ENCODE results near the gene HMBS.

HMBS gene

GRCh38 chr11:119106564-119107537 lies 22.2 kb downstream of the HMBS start, which contains the start of gene C2CD2L:
Gene C2CD2L (plus strand): TSS chr11:119107344. CDS start chr11:119107742, 398 bp downstream.
- no peaks in the 10 kb centered on the region for H3K27me3 Mint-ChIP-seq
- DNase-seq (peak; percentile 86 to 91), ATAC-seq (peak; percentile 93)
- peak within 1 kb of the TSS; percentile 96 for H3K4me3 Mint-ChIP-seq
- peaks cover 56% of the 10 kb centered on the region for H3K4me1 Mint-ChIP-seq
- no peaks in the 10 kb centered on the region for H3K9me3 Mint-ChIP-seq
- H3K27ac Mint-ChIP-seq: peak within 1 kb of the TSS; percentile 97

GRCh38 chr11:119107538-119108145 lies 23.0 kb downstream of the HMBS start:
- Mint-ChIP-seq H3K27me3 (no peaks in the 10 kb centered on the region), H3K9me3 (no peaks in the 10 kb centered on the region), H3K4me1 (peaks cover 57% of the 10 kb centered on the region), H3K27ac (peak overlapping the region; percentile 37 to 92), H3K4me3 (peak overlapping the region; percentile 96)
- peak in 1 of 2 donors; percentile 19 for DNase-seq
- peak; percentile 42 for ATAC-seq

GRCh38 chr11:119108146-119108856 lies 23.6 kb downstream of the HMBS start:
- peak overlapping the region; percentile 96 for H3K4me3 Mint-ChIP-seq
- peak; percentile 43 for ATAC-seq
- peak in 1 of 2 donors; percentile 50 for DNase-seq

DNA sequence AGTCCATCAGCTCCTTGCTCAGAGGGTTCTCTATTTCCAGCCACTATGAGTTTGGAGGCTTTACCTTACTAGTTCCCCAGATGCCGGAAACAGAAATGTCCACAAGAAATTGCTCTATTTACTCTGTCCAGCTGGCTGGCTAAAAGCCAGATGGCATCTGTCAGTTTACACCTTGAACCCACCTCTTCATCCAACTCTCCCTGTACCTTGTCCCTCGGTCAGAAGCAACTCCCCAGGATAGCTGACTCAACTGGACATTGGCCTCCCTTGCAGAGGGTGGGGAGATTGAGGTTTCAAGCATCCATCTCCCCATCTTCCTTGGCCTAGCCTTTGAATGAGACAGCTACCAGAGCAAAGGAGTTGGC lies 24.2 kb downstream of the HMBS start:
- no peaks in the 10 kb centered on the region for H3K27me3 Mint-ChIP-seq
- no peak overlapping the region for H3K27ac Mint-ChIP-seq
- H3K4me3 Mint-ChIP-seq: peak overlapping the region; percentile 96
- H3K9me3 Mint-ChIP-seq: no peaks in the 10 kb centered on the region
- peaks cover 63% of the 10 kb centered on the region for H3K4me1 Mint-ChIP-seq
- DNase-seq (no peak), ATAC-seq (no peak)

More at GRCh38 chr11:119108146-119108856, 23.6 kb downstream of the HMBS start:
- Mint-ChIP-seq H3K9me3 (no peaks in the 10 kb centered on the region), H3K27me3 (no peaks in the 10 kb centered on the region), H3K4me1 (peaks cover 60% of the 10 kb centered on the region), H3K27ac (peak overlapping the region; percentile 92)

- DNase-seq (no peak), ATAC-seq (no peak)
- H3K9me3 Mint-ChIP-seq: no peaks in the 10 kb centered on the region
- peak overlapping the region; percentile 96 for H3K4me3 Mint-ChIP-seq
- no peak overlapping the region for H3K27ac Mint-ChIP-seq
- H3K4me1 Mint-ChIP-seq: peaks cover 69% of the 10 kb centered on the region
- H3K27me3 Mint-ChIP-seq: no peaks in the 10 kb centered on the region
Measured at GRCh38 chr11:119109843-119110242, 25.2 kb downstream of the HMBS start.

DNA sequence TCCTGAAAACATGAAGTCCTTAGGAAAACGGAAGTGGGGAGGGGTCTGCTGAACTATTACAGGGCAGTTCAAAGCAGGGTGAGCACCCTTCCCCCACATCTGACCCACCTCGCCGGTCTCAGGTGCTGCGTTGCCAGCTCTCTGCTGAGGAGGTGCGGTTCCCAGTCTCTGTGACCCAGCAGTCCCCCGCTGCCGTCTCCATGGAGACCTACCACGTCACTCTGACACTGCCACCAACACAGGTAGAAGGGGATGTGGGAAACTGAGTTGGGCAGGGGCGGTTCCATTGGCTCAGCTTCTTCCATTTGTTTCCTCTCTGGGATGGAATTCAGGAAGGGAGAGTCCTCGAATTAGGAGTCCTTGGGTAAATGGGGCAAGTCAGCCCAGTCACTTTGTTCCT lies 25.8 kb downstream of the HMBS start:
- no peak for ATAC-seq
- H3K27ac Mint-ChIP-seq: peak overlapping the region in 1 of 2 donors; percentile 44
- H3K4me1 Mint-ChIP-seq: peaks cover 70% of the 10 kb centered on the region
- no peaks in the 10 kb centered on the region for H3K9me3 Mint-ChIP-seq
- no peak overlapping the region for H3K4me3 Mint-ChIP-seq
- H3K27me3 Mint-ChIP-seq: no peaks in the 10 kb centered on the region
- DNase-seq: no peak

DNA sequence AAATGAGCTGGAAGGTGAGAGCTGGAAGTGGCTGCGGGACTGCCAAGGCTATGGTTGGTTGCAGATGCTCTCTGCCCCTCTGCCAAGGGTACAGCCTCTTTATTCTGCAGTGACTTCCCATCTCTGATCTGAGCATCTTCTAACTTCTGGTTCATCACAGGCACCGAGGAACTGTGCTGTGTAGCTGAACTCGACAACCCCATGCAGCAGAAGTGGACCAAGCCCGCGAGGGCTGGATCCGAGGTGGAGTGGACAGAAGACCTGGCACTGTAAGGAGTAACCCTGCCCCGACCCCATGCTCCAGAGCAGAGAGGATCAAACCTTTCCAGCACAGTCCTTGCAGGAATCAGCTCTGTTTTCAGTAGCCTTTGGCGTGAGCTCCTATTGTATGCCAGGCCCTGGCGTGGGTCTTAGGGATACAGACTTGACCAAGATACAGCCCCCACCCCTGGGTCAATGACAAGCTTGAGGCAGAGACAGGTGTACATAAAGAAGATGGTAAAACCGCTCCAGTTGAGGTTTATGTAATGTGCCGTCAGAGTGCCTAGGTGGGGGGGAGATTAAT lies 26.8 kb downstream of the HMBS start:
- Mint-ChIP-seq H3K4me3 (no peak overlapping the region), H3K4me1 (peaks cover 73% of the 10 kb centered on the region)

GRCh38 chr11:119112314-119113020 lies 27.8 kb downstream of the HMBS start:
- DNase-seq: no peak
- H3K27ac Mint-ChIP-seq: peak overlapping the region in 1 of 2 donors; percentile 5
- H3K4me1 Mint-ChIP-seq: peaks cover 77% of the 10 kb centered on the region

More for the DNA sequence above, 26.8 kb downstream of the HMBS start:
- DNase-seq (no peak), ATAC-seq (no peak)
- H3K27ac Mint-ChIP-seq: no peak overlapping the region
- H3K9me3 Mint-ChIP-seq: no peaks in the 10 kb centered on the region
- H3K27me3 Mint-ChIP-seq: no peaks in the 10 kb centered on the region

DNA sequence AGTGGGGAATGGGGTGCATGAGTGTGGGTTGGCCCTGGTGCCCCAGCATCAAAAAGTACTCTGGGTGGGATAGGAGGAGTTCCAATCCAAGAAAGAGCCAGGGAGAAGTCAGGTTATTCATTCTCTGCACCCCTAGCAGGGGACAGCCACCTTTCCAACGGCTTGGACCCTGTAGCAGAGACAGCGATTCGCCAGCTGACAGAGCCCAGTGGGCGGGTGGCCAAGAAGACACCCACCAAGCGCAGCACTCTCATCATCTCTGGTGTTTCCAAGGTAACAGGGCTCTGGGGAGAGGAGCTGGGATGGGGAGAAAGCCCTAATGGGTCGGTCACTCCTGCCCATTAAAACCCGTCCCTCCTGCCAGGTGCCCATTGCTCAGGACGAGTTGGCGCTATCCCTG lies 29.0 kb downstream of the HMBS start:
- no peaks in the 10 kb centered on the region for H3K27me3 Mint-ChIP-seq
- DNase-seq: no peak
- H3K9me3 Mint-ChIP-seq: no peaks in the 10 kb centered on the region
- no peak overlapping the region for H3K4me3 Mint-ChIP-seq
- no peak for ATAC-seq
- peaks cover 71% of the 10 kb centered on the region for H3K4me1 Mint-ChIP-seq
- H3K27ac Mint-ChIP-seq: no peak overlapping the region

More at GRCh38 chr11:119112314-119113020, 27.8 kb downstream of the HMBS start:
- H3K4me3 Mint-ChIP-seq: no peak overlapping the region
- no peak for ATAC-seq
- no peaks in the 10 kb centered on the region for H3K9me3 Mint-ChIP-seq
- no peaks in the 10 kb centered on the region for H3K27me3 Mint-ChIP-seq

GRCh38 chr11:119114351-119114750 lies 29.7 kb downstream of the HMBS start:
- DNase-seq (no peak), ATAC-seq (no peak)

GRCh38 chr11:119115484-119116234 lies 31.0 kb downstream of the HMBS start:
- Mint-ChIP-seq H3K27ac (peak overlapping the region; percentile 98 to 99), H3K27me3 (no peaks in the 10 kb centered on the region)
- DNase-seq: peak in 1 of 2 donors; percentile 48

More at GRCh38 chr11:119114351-119114750, 29.7 kb downstream of the HMBS start:
- Mint-ChIP-seq H3K27ac (peak overlapping the region in 1 of 2 donors; percentile 14), H3K4me1 (peaks cover 65% of the 10 kb centered on the region), H3K4me3 (no peak overlapping the region), H3K9me3 (no peaks in the 10 kb centered on the region), H3K27me3 (no peaks in the 10 kb centered on the region)

DNA sequence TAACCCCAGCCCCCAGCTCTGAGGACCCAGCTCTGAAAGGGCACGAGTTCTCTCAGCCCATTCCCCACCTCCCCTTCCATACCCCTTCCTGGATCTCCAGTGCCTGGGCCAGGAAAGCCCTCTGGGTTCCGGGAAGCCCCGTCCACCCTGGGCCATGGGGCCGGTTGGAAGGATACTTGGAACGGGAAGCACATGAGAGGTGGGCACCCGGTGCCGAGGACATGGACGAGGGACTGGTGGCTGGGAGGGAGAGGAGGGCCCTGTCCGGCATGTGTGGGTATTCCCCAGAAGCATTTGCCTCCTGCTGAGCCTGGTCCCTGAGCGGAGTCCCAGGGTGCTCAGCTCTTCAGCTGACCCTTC lies 31.5 kb downstream of the HMBS start:
- Mint-ChIP-seq H3K27ac (peak overlapping the region; percentile 98 to 99), H3K9me3 (no peaks in the 10 kb centered on the region), H3K27me3 (no peaks in the 10 kb centered on the region), H3K4me1 (peaks cover 61% of the 10 kb centered on the region), H3K4me3 (peak overlapping the region; percentile 85 to 88)
- ATAC-seq (no peak), DNase-seq (no peak)

More at GRCh38 chr11:119115484-119116234, 31.0 kb downstream of the HMBS start:
- no peaks in the 10 kb centered on the region for H3K9me3 Mint-ChIP-seq
- peak; percentile 81 for ATAC-seq
- H3K4me1 Mint-ChIP-seq: peaks cover 59% of the 10 kb centered on the region
- peak overlapping the region; percentile 85 to 88 for H3K4me3 Mint-ChIP-seq

DNA sequence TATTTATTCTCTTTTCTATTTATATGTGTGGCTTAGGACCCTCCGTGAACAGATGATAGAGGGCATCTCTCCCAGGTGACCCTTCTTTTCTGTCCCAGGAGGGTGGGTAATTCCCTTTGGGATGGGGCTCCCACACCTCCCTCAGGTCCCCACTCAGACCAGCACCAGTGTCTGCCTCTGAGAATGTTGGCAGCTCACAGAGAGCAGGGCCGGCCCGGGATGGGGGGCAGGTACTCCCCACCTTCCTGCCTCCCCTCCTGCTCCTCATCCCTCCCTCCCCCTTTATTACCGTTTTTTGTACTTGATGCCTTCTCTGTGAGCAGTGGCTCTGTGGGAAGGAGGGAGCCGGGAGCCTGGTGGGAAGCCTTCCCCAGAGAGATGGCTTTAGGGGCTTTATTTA lies 31.9 kb downstream of the HMBS start:
- Mint-ChIP-seq H3K27ac (peak overlapping the region in 1 of 2 donors; percentile 86), H3K4me3 (peak overlapping the region in 1 of 2 donors; percentile 88), H3K9me3 (no peaks in the 10 kb centered on the region), H3K27me3 (no peaks in the 10 kb centered on the region), H3K4me1 (peaks cover 57% of the 10 kb centered on the region)
- no peak for ATAC-seq
- DNase-seq: no peak

Data from stimulated activated naive CD8-positive, alpha-beta T cell treated with anti-CD3 and anti-CD28 coated beads, Interleukin-15, amount 100 ng/mL, for 72 hours (primary cell).